RWPE1 (cell line): ENCODE results near the gene PDE1C.

Experiments
- CTCF ChIA-PET: fragments of 350-600 bp; sonication (Branson Sonifier 250); formaldehyde crosslinking; extraction: SDS; loops from one replicate; lab custom pipeline; 2021; lab: Yijun Ruan, JAX
- POLR2A ChIA-PET: fragments of 400-600 bp; formaldehyde crosslinking; extraction: SDS; loops from one replicate; lab custom pipeline; 2020; ENCODE audit warnings: antibody characterized with exemption; ENCODE audit not compliant: low non-redundant PET; lab: Yijun Ruan, JAX
- DNase-seq: peaks from one replicate; pipeline ENCODE4 v3.0.0; 2012; ENCODE audit warnings: low spot score
- H3K27ac ChIP-seq: fragments of 450-650 bp; 2 replicates; pipeline ENCODE4 v1.5.1; 2017
- TF ChIP-seq, protein P1 (sequence below): fragments of 450-650 bp; conservative IDR thresholded peaks from 2 replicates; pipeline ENCODE4 v1.5.1; 2017; ENCODE audit warnings: low read depth, mild to moderate bottlenecking

PDE1C gene

GRCh38 chr7:31982962-31983361 is 87.2 kb downstream of the PDE1C start:
- H3K27ac ChIP-seq: no peak overlapping the region
- CTCF ChIA-PET: interaction anchor here (0.8 kb wide), 1 partner anchor 9 kb away, joined by 3 read pairs; no protein-coding TSS in a partner anchor

DNA sequence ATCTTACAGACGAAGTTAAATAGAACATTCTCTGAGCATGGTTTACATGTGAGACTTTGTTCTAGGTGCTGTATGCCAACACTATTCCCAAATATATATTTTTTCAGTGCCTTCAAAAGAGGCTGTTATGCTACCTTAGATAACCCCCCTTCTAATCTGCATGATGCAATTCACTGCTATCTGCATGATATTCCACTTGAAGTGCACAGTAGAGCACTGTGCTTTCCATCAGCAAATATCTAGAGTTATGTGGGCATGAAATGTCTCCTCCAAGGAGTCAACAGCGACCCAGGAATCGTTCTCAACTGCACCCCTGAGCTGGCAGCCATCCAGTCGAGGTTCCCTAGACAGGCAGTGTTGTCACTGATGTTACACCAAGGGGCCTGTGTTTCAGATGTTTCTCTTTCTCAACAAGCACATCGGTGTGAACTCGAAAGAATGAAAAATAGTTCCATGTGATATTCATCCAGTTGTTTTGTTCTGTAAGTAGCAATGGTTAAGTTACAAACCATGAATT is 88.3 kb downstream of the PDE1C start:
- CTCF ChIA-PET: interaction anchor here (0.8 kb wide), 1 partner anchor 10 kb away, joined by 3 read pairs; no protein-coding TSS in a partner anchor
- no peak overlapping the region for H3K27ac ChIP-seq
- DNase-seq: no peak
- TF ChIP-seq, protein P1, sequence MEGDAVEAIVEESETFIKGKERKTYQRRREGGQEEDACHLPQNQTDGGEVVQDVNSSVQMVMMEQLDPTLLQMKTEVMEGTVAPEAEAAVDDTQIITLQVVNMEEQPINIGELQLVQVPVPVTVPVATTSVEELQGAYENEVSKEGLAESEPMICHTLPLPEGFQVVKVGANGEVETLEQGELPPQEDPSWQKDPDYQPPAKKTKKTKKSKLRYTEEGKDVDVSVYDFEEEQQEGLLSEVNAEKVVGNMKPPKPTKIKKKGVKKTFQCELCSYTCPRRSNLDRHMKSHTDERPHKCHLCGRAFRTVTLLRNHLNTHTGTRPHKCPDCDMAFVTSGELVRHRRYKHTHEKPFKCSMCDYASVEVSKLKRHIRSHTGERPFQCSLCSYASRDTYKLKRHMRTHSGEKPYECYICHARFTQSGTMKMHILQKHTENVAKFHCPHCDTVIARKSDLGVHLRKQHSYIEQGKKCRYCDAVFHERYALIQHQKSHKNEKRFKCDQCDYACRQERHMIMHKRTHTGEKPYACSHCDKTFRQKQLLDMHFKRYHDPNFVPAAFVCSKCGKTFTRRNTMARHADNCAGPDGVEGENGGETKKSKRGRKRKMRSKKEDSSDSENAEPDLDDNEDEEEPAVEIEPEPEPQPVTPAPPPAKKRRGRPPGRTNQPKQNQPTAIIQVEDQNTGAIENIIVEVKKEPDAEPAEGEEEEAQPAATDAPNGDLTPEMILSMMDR: no peak
- POLR2A ChIA-PET: no interaction called here

More at GRCh38 chr7:31982962-31983361, 87.2 kb downstream of the PDE1C start:
- no peak for DNase-seq
- POLR2A ChIA-PET: no interaction called here
- TF ChIP-seq, protein P1: no peak

- CTCF ChIA-PET: no interaction called here
- TF ChIP-seq, protein P1: no peak
- no peak overlapping the region for H3K27ac ChIP-seq
- DNase-seq: no peak
- POLR2A ChIA-PET: no interaction called here
Observed at GRCh38 chr7:31979690-31980330, 90.4 kb downstream of the PDE1C start.

DNA sequence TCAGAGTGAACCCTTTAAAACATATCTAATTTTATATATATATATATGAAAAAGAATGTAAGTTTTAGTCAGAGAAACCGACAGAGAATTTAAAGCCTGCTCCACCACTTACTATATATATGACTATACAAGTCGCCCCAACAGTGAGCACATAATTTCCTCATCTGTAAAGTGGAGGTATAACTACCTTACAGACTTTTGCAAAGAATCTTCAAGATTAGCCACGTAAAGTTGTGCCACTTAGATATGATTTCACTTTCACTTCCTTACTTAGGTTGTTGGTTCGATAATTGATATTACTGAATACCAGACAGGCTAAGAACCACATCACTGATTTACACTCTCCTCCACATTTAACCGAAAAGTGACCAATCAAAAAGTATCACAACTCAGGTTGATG is 94.7 kb downstream of the PDE1C start:
- CTCF ChIA-PET: no interaction called here
- TF ChIP-seq, protein P1: no peak
- H3K27ac ChIP-seq: no peak overlapping the region
- no peak for DNase-seq
- POLR2A ChIA-PET: no interaction called here

DNA sequence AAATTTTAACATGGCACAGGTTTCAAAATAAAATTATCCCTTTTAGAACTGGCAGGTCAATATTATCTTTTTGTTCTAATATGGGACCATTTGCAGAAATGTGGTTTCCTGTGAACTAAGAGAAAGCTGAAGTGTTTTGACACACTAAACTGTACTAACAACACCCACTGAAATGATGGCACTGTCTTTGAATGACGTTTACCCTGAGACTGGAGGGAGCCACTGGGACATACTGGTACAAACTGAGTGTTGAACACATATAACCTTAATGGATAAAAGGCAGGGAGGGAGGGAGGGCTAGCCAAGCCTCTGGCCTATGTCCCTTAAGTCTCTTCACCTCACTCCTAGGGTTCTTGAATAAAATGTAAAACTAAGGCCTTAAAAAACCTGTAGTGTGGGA is 95.9 kb downstream of the PDE1C start:
- CTCF ChIA-PET: no interaction called here
- TF ChIP-seq, protein P1: no peak
- DNase-seq: no peak
- H3K27ac ChIP-seq: no peak overlapping the region
- POLR2A ChIA-PET: no interaction called here

GRCh38 chr7:31971049-31971667 is 99.0 kb downstream of the PDE1C start:
- CTCF ChIA-PET: no interaction called here

More at GRCh38 chr7:31971049-31971667, 99.0 kb downstream of the PDE1C start:
- DNase-seq: no peak
- TF ChIP-seq, protein P1: no peak
- H3K27ac ChIP-seq: no peak overlapping the region
- POLR2A ChIA-PET: no interaction called here
